ENCODE results near the gene SFSWAP. TPM values are rescaled to one million over a fixed set of nuclear protein-coding genes. Genes with fewer than 3 reads are reported as not detected.

Gene SFSWAP
- total RNA-seq, 1 donor, result 31.1 TPM

DNA sequence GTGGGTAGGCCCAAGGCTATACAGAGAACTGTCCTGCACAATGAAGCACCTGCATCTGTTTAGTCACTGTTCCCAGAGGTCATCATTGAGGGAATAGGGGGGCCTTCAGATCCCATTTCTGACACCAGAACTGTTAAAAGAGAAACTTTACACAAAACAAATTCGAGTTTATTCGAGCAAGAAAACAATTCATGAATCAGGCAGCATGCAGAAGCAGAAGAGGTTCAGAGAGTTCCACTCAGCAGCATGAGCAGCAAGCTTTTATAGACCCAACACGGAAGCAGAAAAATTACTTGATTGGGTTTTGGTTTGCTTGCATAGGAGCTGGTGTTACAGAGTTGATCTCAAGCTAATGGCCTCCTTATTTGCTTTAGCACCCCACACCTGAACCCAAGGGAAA is 1.7 kb upstream of the SFSWAP start:
- peaks cover 33% of the 10 kb centered on the region for H3K79me2 ChIP-seq (ENCODE audit: insufficient read depth, low read length)
- no peak for DNase-seq (ENCODE audit: insufficient read length, low spot score, missing footprints)
- no peak overlapping the region for H3K27ac ChIP-seq (ENCODE audit: low read depth, low read length)
- peaks cover 18% of the 10 kb centered on the region for H4K20me1 ChIP-seq (ENCODE audit: insufficient read depth, low read length)
- H2AFZ ChIP-seq (ENCODE audit: low read length), result no peak overlapping the region
- peaks cover 7% of the 10 kb centered on the region for H3K36me3 ChIP-seq (ENCODE audit: insufficient read depth, low read length)
- no peak overlapping the region for H3K4me3 ChIP-seq (ENCODE audit: insufficient read depth, low read length)
- no peak for TF ChIP-seq CTCF (IDR thresholded peaks at IDR 0.05; ENCODE audit: extremely low read depth, low read depth, low read length)
- H3K4me2 ChIP-seq (ENCODE audit: insufficient read depth, low read length), result no peak overlapping the region
- no peaks in the 10 kb centered on the region for H3K9me3 ChIP-seq (ENCODE audit: low read depth, low read length)
- H3K4me1 ChIP-seq (ENCODE audit: insufficient read depth, low read length), result peaks cover 22% of the 10 kb centered on the region
- H3K27me3 ChIP-seq (ENCODE audit: insufficient read depth, low read length), result no peaks in the 10 kb centered on the region

DNA sequence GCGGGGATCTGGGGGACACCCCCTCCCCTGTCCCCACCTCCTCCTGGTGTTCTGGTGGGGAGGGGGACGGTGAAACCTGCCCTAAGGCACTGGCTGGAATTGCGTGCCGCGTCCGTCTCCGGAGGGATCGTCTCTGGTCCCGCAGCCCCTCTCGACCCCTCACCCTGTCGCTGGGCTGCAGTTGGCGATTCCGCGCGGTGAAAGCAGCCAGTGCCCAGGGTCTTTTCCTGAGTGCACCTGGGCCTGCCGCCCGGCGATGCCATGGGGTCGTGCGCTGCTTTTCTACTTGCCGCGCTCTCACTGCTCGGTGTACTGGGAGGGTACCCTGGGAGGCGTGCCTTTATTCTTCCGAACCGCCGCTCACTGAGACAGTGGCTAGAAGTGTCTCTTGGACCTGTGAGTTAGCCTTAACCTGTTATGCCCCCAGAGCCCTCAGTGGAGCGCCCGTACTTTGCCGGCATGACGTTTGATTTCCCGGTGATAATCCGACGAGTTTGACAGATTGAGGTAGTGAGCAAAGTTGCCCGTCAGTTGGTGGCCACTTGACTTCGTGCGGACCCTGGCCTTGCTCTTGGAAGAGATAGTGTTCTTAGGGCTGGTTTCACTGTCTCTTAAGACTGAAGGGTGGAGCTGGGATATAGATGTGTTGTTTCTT is 788 bp downstream of the SFSWAP start:
- H3K79me2 ChIP-seq (ENCODE audit: insufficient read depth, low read length), result peaks cover 42% of the 10 kb centered on the region

GRCh38 chr12:131713349-131713748 is 2.5 kb downstream of the SFSWAP start:
- Histone ChIP-seq H3K27ac (ENCODE audit: low read depth, low read length) (no peak overlapping the region), H4K20me1 (ENCODE audit: insufficient read depth, low read length) (peaks cover 18% of the 10 kb centered on the region), H3K36me3 (ENCODE audit: insufficient read depth, low read length) (peaks cover 42% of the 10 kb centered on the region), H3K4me3 (ENCODE audit: insufficient read depth, low read length) (no peak overlapping the region), H3K9me3 (ENCODE audit: low read depth, low read length) (no peaks in the 10 kb centered on the region), H3K4me1 (ENCODE audit: insufficient read depth, low read length) (peaks cover 22% of the 10 kb centered on the region), H2AFZ (ENCODE audit: low read length) (no peak overlapping the region), H3K4me2 (ENCODE audit: insufficient read depth, low read length) (no peak overlapping the region), H3K79me2 (ENCODE audit: insufficient read depth, low read length) (peaks cover 47% of the 10 kb centered on the region), H3K27me3 (ENCODE audit: insufficient read depth, low read length) (no peaks in the 10 kb centered on the region)
- peak; percentile 18 for DNase-seq (ENCODE audit: insufficient read length, low spot score, missing footprints)
- no peak for TF ChIP-seq CTCF (IDR thresholded peaks at IDR 0.05; ENCODE audit: extremely low read depth, low read depth, low read length)

More for the DNA sequence above, 788 bp downstream of the SFSWAP start:
- peak; percentile 52 for DNase-seq (ENCODE audit: insufficient read length, low spot score, missing footprints)
- Histone ChIP-seq H2AFZ (ENCODE audit: low read length) (peak overlapping the region; percentile 93), H3K36me3 (ENCODE audit: insufficient read depth, low read length) (peaks cover 31% of the 10 kb centered on the region), H3K27ac (ENCODE audit: low read depth, low read length) (peak overlapping the region; percentile 100), H3K27me3 (ENCODE audit: insufficient read depth, low read length) (no peaks in the 10 kb centered on the region), H4K20me1 (ENCODE audit: insufficient read depth, low read length) (peaks cover 18% of the 10 kb centered on the region), H3K9me3 (ENCODE audit: low read depth, low read length) (no peaks in the 10 kb centered on the region), H3K4me3 (ENCODE audit: insufficient read depth, low read length) (peak overlapping the region; percentile 97), H3K4me2 (ENCODE audit: insufficient read depth, low read length) (peak overlapping the region; percentile 94), H3K4me1 (ENCODE audit: insufficient read depth, low read length) (peaks cover 22% of the 10 kb centered on the region)
- TF ChIP-seq CTCF (IDR thresholded peaks at IDR 0.05; ENCODE audit: extremely low read depth, low read depth, low read length), result no peak

DNA sequence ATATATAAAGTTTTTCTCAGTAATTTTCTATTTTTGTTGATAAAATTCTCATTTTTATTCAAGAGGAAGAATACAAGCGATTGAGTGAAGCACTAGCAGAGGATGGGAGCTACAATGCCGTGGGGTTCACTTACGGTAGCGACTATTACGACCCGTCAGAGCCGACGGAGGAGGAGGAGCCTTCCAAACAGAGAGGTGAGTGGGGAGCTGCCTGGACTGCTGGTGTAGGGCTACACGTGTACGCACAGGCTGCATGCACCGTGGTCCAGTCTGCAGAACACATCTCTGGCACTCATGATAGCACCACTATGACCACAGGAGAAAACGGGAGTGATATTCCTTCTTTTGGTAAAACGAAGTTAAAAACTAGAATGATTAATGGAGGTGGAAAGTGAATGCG is 3.9 kb downstream of the SFSWAP start:
- no peak for TF ChIP-seq CTCF (IDR thresholded peaks at IDR 0.05; ENCODE audit: extremely low read depth, low read depth, low read length)
- H4K20me1 ChIP-seq (ENCODE audit: insufficient read depth, low read length), result peaks cover 18% of the 10 kb centered on the region
- peaks cover 56% of the 10 kb centered on the region for H3K36me3 ChIP-seq (ENCODE audit: insufficient read depth, low read length)
- no peaks in the 10 kb centered on the region for H3K9me3 ChIP-seq (ENCODE audit: low read depth, low read length)
- peaks cover 22% of the 10 kb centered on the region for H3K4me1 ChIP-seq (ENCODE audit: insufficient read depth, low read length)
- H3K27ac ChIP-seq (ENCODE audit: low read depth, low read length), result no peak overlapping the region
- H3K4me3 ChIP-seq (ENCODE audit: insufficient read depth, low read length), result no peak overlapping the region
- peaks cover 59% of the 10 kb centered on the region for H3K79me2 ChIP-seq (ENCODE audit: insufficient read depth, low read length)
- DNase-seq (ENCODE audit: insufficient read length, low spot score, missing footprints), result no peak
- H2AFZ ChIP-seq (ENCODE audit: low read length), result no peak overlapping the region
- no peak overlapping the region for H3K4me2 ChIP-seq (ENCODE audit: insufficient read depth, low read length)
- no peaks in the 10 kb centered on the region for H3K27me3 ChIP-seq (ENCODE audit: insufficient read depth, low read length)

Measured in osteoblast (primary cell).